Activated CD4-positive, alpha-beta T cell treated with anti-CD3 and anti-CD28 coated beads, Interleukin-2, amount 10 ng/mL, durations not matched to agents 24 days and 14 days (primary cell): Measurements from ENCODE around the gene RMDN2. TPM values are rescaled to one million over a fixed set of nuclear protein-coding genes. Genes with fewer than 3 reads are reported as not detected.
"Not testable (repeated sequence)": the region's sequence is repeated elsewhere in the genome, so short reads cannot be mapped to it uniquely, and the experiment has no call there.

ENCODE experiments used
- DNase-seq: peaks from one replicate; pipeline ENCODE4 v3.0.0; 2022
- H3K27ac Mint-ChIP-seq: one replicate; pipeline ENCODE4 v1.8.0; 2022; ENCODE audit warnings: mild to moderate bottlenecking, mixed read lengths
- H3K27me3 Mint-ChIP-seq: one replicate; pipeline ENCODE4 v1.8.0; 2022; ENCODE audit warnings: mixed read lengths
- H3K36me3 Mint-ChIP-seq: one replicate; pipeline ENCODE4 v1.8.0; 2022; ENCODE audit warnings: low read depth, mild to moderate bottlenecking, mixed read lengths
- H3K4me1 Mint-ChIP-seq: one replicate; pipeline ENCODE4 v1.8.0; 2021; ENCODE audit warnings: mixed read lengths
- H3K4me3 Mint-ChIP-seq: one replicate; pipeline ENCODE4 v1.8.0; 2022; ENCODE audit warnings: mild to moderate bottlenecking, moderate library complexity, mixed read lengths
- H3K9me3 Mint-ChIP-seq: one replicate; pipeline ENCODE4 v1.8.0; 2021; ENCODE audit warnings: mixed read lengths
- intact Hi-C: fragments of 100-400 bp; cut with micrococcal nuclease; formaldehyde crosslinking; loops from one replicate; pipeline ENCODE4 v1.15.1; 2023
- total RNA-seq: library from RNA; stranded (reverse); gene quantifications from 2 replicates; pipeline ENCODE4 v1.2.3, GENCODE V29; 2022

RMDN2 gene
- total RNA-seq, 1 donor from 2014 or later = 1.2 TPM

- H3K36me3 Mint-ChIP-seq = no peaks in the 10 kb centered on the region
- H3K27ac Mint-ChIP-seq = no peak overlapping the region
- intact Hi-C loops = no loop called here
Measured at GRCh38 chr2:37928377-37928776, 3.3 kb downstream of the RMDN2 start.

GRCh38 chr2:37930392-37930791 lies 5.3 kb downstream of the RMDN2 start:
- H3K27me3 Mint-ChIP-seq = peaks cover 17% of the 10 kb centered on the region

More at GRCh38 chr2:37928377-37928776, 3.3 kb downstream of the RMDN2 start:
- Mint-ChIP-seq H3K9me3 (no peaks in the 10 kb centered on the region), H3K4me3 (no peak overlapping the region), H3K27me3 (peaks cover 29% of the 10 kb centered on the region), H3K4me1 (peaks cover 7% of the 10 kb centered on the region)
- no peak for DNase-seq

GRCh38 chr2:37932873-37933272 lies 7.8 kb downstream of the RMDN2 start:
- H3K4me3 Mint-ChIP-seq, H3K9me3 Mint-ChIP-seq, DNase-seq, intact Hi-C loops, H3K36me3 Mint-ChIP-seq, H3K27ac Mint-ChIP-seq: not testable (repeated sequence)
- H3K4me1 Mint-ChIP-seq = peaks cover 14% of the 10 kb centered on the region
- peaks cover 23% of the 10 kb centered on the region for H3K27me3 Mint-ChIP-seq

More at GRCh38 chr2:37930392-37930791, 5.3 kb downstream of the RMDN2 start:
- H3K36me3 Mint-ChIP-seq, H3K9me3 Mint-ChIP-seq, intact Hi-C loops, DNase-seq, H3K27ac Mint-ChIP-seq, H3K4me3 Mint-ChIP-seq, H3K4me1 Mint-ChIP-seq: not testable (repeated sequence)

GRCh38 chr2:37934591-37935513 lies 9.8 kb downstream of the RMDN2 start:
- intact Hi-C loops = no loop called here
- H3K9me3 Mint-ChIP-seq = peaks cover 23% of the 10 kb centered on the region
- H3K27ac Mint-ChIP-seq = no peak overlapping the region
- peaks cover 25% of the 10 kb centered on the region for H3K27me3 Mint-ChIP-seq
- DNase-seq = no peak
- H3K4me1 Mint-ChIP-seq = peaks cover 14% of the 10 kb centered on the region
- peak overlapping the region; percentile 43 for H3K4me3 Mint-ChIP-seq
- peaks cover 2% of the 10 kb centered on the region for H3K36me3 Mint-ChIP-seq

- Mint-ChIP-seq H3K9me3 (peaks cover 32% of the 10 kb centered on the region), H3K4me1 (peaks cover 11% of the 10 kb centered on the region), H3K27me3 (peaks cover 25% of the 10 kb centered on the region)
- H3K4me3 Mint-ChIP-seq, intact Hi-C loops, DNase-seq, H3K36me3 Mint-ChIP-seq, H3K27ac Mint-ChIP-seq: not testable (repeated sequence)
Measured at GRCh38 chr2:37937568-37937967, 12.5 kb downstream of the RMDN2 start.

DNA sequence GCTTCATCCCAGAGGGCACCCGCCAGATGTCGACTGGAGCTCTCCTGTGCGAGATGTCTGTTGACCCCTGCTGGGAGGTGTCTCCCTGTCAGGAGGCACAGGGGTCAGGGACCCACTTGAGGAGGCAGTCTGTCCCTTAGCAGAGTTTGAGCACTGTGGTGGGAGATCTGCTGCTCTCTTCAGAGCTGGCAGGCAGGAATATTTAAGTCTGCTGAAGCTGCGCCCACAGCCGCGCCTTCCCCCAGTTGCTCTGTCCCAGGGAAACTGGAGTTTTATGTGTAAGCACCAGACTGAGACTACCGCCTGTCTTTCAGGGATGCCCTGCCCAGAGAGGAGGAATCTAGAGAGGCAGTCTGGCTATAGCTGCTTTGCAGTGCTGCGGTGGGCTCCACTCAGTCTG lies 16.2 kb downstream of the RMDN2 start:
- H3K36me3 Mint-ChIP-seq, intact Hi-C loops: not testable (repeated sequence)

DNA sequence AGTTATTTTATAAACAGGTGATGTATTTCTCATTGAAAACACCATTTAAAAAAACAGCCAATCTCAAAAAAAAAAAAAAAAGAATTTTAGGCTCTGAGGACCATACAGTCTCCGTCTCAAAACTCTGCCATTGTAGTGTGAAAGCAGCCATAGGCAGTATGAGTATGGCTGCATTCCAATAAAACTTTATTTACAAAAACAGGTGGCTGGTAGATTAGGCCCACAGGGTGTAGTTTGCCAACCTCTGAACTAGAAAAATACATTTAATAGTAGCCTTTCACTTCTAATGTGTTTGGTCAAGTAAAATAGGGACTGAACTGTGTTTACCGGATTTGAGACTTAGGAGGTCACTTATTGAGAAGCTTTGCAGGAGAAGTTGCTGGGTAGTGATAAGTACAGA lies 19.2 kb downstream of the RMDN2 start:
- intact Hi-C loops = no loop called here
- no peak for DNase-seq
- H3K27ac Mint-ChIP-seq = no peak overlapping the region
- peaks cover 12% of the 10 kb centered on the region for H3K9me3 Mint-ChIP-seq
- no peaks in the 10 kb centered on the region for H3K36me3 Mint-ChIP-seq
- H3K4me1 Mint-ChIP-seq = no peaks in the 10 kb centered on the region
- peaks cover 2% of the 10 kb centered on the region for H3K27me3 Mint-ChIP-seq
- no peak overlapping the region for H3K4me3 Mint-ChIP-seq

More for the DNA sequence above, 16.2 kb downstream of the RMDN2 start:
- H3K4me3 Mint-ChIP-seq, H3K27ac Mint-ChIP-seq, DNase-seq, H3K4me1 Mint-ChIP-seq: not testable (repeated sequence)
- Mint-ChIP-seq H3K9me3 (peaks cover 32% of the 10 kb centered on the region), H3K27me3 (peaks cover 25% of the 10 kb centered on the region)

- H3K36me3 Mint-ChIP-seq = no peaks in the 10 kb centered on the region
- no peak overlapping the region for H3K27ac Mint-ChIP-seq
- intact Hi-C loops = no loop called here
- H3K4me3 Mint-ChIP-seq = no peak overlapping the region
- no peaks in the 10 kb centered on the region for H3K4me1 Mint-ChIP-seq
- DNase-seq = no peak
- H3K9me3 Mint-ChIP-seq = no peaks in the 10 kb centered on the region
- H3K27me3 Mint-ChIP-seq = peaks cover 5% of the 10 kb centered on the region
Measured at GRCh38 chr2:37947306-37947705, 22.2 kb downstream of the RMDN2 start.

GRCh38 chr2:37962018-37962739 lies 37.1 kb downstream of the RMDN2 start:
- Mint-ChIP-seq H3K27me3 (peaks cover 15% of the 10 kb centered on the region), H3K9me3 (peaks cover 29% of the 10 kb centered on the region)
- H3K36me3 Mint-ChIP-seq, H3K4me3 Mint-ChIP-seq, DNase-seq, H3K4me1 Mint-ChIP-seq, H3K27ac Mint-ChIP-seq, intact Hi-C loops: not testable (repeated sequence)

DNA sequence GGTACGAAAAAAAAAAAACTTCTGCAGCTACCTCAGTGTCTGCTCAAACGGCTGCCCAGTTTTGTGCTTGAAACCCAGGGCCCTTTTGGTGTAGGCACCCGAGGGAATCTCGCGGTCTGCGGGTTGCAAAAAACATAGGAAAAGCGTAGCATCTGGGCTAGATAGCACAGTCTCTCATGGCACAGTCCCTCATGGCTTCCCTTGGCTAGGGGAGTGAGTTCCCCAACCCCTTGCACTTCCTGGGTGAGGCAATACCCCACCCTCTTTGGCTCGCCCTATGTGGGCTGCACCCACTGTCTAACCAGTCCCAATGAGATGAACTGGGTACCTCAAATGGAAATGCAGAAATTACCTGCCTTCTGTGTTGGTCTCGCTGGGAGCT lies 37.6 kb downstream of the RMDN2 start:
- H3K27ac Mint-ChIP-seq, H3K4me1 Mint-ChIP-seq, H3K4me3 Mint-ChIP-seq, H3K36me3 Mint-ChIP-seq, intact Hi-C loops, DNase-seq: not testable (repeated sequence)
- H3K9me3 Mint-ChIP-seq = peaks cover 27% of the 10 kb centered on the region
- peaks cover 15% of the 10 kb centered on the region for H3K27me3 Mint-ChIP-seq

DNA sequence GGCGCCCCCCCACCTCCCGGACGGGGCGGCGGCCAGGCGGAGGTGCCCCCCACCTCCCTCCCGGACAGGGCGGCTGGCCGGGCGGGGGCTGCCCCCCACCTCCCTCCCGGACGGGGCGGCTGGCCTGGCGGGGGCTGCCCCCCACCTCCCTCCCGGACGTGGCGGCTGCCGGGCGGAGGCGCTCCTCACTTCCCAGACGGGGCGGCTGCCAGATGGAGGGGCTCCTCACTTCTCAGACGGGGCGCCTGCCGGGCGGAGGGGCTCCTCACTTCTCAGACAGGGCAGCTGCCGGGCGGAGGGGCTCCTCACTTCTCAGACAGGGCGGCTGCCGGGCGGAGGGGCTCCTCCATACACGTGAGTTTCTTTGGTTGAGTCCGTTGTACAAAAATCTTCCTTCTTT lies 38.8 kb downstream of the RMDN2 start:
- H3K4me1 Mint-ChIP-seq, intact Hi-C loops, H3K4me3 Mint-ChIP-seq, DNase-seq, H3K27ac Mint-ChIP-seq, H3K36me3 Mint-ChIP-seq: not testable (repeated sequence)
- H3K9me3 Mint-ChIP-seq = peaks cover 20% of the 10 kb centered on the region
- peaks cover 15% of the 10 kb centered on the region for H3K27me3 Mint-ChIP-seq

DNA sequence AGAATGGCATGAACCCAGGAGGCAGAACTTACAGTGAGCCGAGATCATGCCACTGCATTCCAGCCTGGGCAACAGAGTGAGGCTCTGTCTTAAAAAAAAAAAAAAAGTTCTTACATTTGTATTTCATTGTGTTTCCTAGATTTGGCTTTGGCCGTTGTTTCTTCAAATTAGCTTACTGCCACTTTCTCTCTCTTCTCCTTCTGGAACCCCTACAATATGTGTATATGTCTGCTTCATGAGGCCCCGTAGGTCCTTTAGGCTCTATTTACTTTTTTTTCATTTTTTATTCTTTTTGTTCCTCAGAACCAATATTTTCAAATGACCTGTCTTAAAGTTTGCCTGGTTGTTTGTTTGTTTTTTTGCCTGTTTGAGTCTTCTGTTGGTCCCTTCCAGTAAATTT lies 41.2 kb downstream of the RMDN2 start:
- no peak overlapping the region for H3K4me3 Mint-ChIP-seq
- no peak overlapping the region for H3K27ac Mint-ChIP-seq
- H3K9me3 Mint-ChIP-seq = peaks cover 12% of the 10 kb centered on the region
- intact Hi-C loops = no loop called here
- no peaks in the 10 kb centered on the region for H3K4me1 Mint-ChIP-seq
- H3K36me3 Mint-ChIP-seq = no peaks in the 10 kb centered on the region
- no peak for DNase-seq
- H3K27me3 Mint-ChIP-seq = peaks cover 15% of the 10 kb centered on the region

DNA sequence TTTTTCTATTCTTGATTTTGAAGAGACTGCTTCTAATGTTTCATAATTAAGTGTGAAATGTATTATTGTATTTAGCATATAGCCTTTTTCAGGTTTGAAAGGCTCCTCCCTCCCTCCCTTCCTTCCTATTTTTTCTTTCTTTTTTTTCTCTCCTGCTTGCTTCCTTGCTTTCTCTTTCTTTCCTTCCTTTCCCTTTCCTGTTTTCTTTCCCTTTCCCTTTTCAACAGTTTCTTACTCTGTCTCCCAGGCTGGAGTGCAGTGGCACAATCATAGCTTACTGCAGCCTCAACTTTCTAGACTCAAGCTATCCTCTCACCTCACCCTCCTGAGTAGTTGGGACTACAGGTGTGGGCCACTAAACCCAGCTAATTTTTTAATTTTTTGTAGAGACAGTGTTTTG lies 44.6 kb downstream of the RMDN2 start:
- peaks cover 12% of the 10 kb centered on the region for H3K9me3 Mint-ChIP-seq
- no peak overlapping the region for H3K4me3 Mint-ChIP-seq
- intact Hi-C loops = no loop called here
- no peak overlapping the region for H3K27ac Mint-ChIP-seq
- DNase-seq = no peak
- H3K4me1 Mint-ChIP-seq = no peaks in the 10 kb centered on the region
- H3K27me3 Mint-ChIP-seq = peaks cover 23% of the 10 kb centered on the region
- H3K36me3 Mint-ChIP-seq = no peaks in the 10 kb centered on the region

DNA sequence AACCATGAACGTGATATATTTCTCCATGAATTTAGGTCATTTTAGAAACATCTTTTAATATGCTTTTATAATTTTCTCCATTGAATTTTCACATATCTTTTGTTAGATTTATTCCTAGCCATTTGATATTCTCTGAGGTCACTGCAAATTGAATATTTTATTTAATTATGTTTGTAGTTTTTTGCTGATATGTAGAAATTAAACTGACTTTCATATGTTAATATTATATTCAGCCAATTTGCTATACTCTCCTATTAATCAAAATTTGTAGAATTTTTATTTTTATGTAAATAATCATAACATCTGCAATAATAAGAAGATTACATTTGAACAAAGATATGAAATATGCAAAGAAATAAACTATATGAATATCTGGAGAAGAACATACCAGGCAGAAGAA lies 46.9 kb downstream of the RMDN2 start:
- no peak for DNase-seq
- Mint-ChIP-seq H3K36me3 (no peaks in the 10 kb centered on the region), H3K4me3 (no peak overlapping the region), H3K27ac (no peak overlapping the region), H3K4me1 (no peaks in the 10 kb centered on the region), H3K9me3 (peaks cover 4% of the 10 kb centered on the region), H3K27me3 (peaks cover 16% of the 10 kb centered on the region)
- intact Hi-C loops = no loop called here
